ENCODE results near the gene PADI3.

DNA sequence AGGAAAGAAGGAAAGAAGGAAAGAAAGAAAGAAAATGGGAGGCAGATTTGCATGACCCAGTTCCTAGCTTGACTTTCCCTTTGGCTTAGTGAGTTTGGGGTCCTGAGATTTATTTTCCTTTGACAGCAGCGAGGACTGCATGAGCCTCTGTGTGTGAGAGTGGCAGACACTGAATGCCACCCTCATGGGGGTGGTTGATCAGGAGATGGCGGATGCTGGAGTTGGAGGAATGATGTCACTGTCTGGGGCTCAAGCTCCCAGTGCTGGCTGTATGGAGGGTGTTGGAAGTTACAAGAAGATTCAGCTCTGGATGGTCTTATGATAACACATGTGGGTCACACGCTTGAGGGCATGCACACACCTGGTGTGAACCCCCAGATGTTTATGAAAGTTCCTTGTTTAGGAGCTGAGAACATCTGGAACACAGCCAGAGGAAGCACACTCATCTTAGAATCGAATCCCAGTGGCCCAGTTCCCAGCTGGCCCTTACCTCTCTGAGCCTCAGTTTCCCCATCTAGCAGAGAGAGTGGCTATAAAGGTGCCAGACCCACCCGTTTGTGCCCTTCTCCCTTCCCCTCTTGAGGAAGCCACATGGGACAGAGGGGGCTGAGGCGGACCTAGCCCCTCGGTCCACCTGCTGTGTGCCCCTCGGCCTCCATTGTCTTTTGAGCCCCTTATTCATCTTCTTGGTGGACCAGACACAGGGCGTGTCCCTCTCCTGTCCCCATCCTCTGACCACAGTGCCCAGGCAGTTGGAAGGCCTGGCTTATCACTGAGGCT, 64.8 kb downstream of the PADI3 start:
- TF ChIP-seq POLR2A (IDR thresholded peaks at IDR 0.05): no peak
- TF ChIP-seq, protein P1, sequence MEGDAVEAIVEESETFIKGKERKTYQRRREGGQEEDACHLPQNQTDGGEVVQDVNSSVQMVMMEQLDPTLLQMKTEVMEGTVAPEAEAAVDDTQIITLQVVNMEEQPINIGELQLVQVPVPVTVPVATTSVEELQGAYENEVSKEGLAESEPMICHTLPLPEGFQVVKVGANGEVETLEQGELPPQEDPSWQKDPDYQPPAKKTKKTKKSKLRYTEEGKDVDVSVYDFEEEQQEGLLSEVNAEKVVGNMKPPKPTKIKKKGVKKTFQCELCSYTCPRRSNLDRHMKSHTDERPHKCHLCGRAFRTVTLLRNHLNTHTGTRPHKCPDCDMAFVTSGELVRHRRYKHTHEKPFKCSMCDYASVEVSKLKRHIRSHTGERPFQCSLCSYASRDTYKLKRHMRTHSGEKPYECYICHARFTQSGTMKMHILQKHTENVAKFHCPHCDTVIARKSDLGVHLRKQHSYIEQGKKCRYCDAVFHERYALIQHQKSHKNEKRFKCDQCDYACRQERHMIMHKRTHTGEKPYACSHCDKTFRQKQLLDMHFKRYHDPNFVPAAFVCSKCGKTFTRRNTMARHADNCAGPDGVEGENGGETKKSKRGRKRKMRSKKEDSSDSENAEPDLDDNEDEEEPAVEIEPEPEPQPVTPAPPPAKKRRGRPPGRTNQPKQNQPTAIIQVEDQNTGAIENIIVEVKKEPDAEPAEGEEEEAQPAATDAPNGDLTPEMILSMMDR (IDR thresholded peaks at IDR 0.05): no peak

Measured in adrenal gland (tissue), 5 donors.